A673 (cell line): Measurements from ENCODE around the gene CYBRD1. TPM values are rescaled to one million over a fixed set of nuclear protein-coding genes. Genes with fewer than 3 reads are reported as not detected.

ENCODE experiments used
- BruUV-seq: library from RNA; stranded (reverse); fragments of 400-500 nt; replicated peaks from 2 replicates; lab custom pipeline; 2021; lab: Mats Ljungman, UMichigan
- CTCF ChIA-PET: fragments of 300-600 bp; sonication (Branson Sonifier 250); formaldehyde crosslinking; loops from one replicate; lab custom pipeline; 2022; ENCODE audit warnings: antibody characterized with exemption; lab: Charles Lee
- POLR2A ChIA-PET: fragments of 300-600 bp; sonication (Branson Sonifier 250); formaldehyde crosslinking; loops from one replicate; lab custom pipeline; 2022; ENCODE audit warnings: antibody characterized with exemption; ENCODE audit not compliant: low non-redundant PET; lab: Charles Lee
- DNase-seq: peaks from one replicate; pipeline ENCODE4 v3.0.0-alpha.2; 2015; ENCODE audit warnings: low spot score
- H3K27ac ChIP-seq: fragments of 200-600 bp; sonication (generic); 2 replicates; pipeline ENCODE4 v1.5.1; 2016; ENCODE audit warnings: mixed run types, low read depth, mild to moderate bottlenecking, mixed read lengths, antibody characterized with exemption, low read length; ENCODE audit not compliant: poor library complexity, severe bottlenecking
- H3K27me3 ChIP-seq: fragments of 200-600 bp; sonication (generic); replicated peaks from 2 replicates; pipeline ENCODE4 v1.6.1; 2017; ENCODE audit warnings: mixed run types, low read depth, mild to moderate bottlenecking, mixed read lengths, antibody characterized with exemption, low read length; ENCODE audit not compliant: insufficient read depth, poor library complexity
- H3K36me3 ChIP-seq: fragments of 200-600 bp; sonication (generic); 2 replicates; pipeline ENCODE4 v1.6.1; 2016; ENCODE audit warnings: mixed run types, mild to moderate bottlenecking, mixed read lengths, antibody characterized with exemption, low read length; ENCODE audit not compliant: insufficient read depth, poor library complexity, severe bottlenecking
- H3K4me1 ChIP-seq: fragments of 200-600 bp; sonication (generic); 2 replicates; pipeline ENCODE4 v1.6.1; 2017; ENCODE audit warnings: mixed run types, mild to moderate bottlenecking, mixed read lengths, antibody characterized with exemption, low read length; ENCODE audit not compliant: insufficient read depth, poor library complexity, severe bottlenecking
- H3K4me3 ChIP-seq: fragments of 200-600 bp; sonication (generic); 2 replicates; pipeline ENCODE4 v1.5.1; 2016; ENCODE audit warnings: low read depth, mixed run types, mild to moderate bottlenecking, mixed read lengths, low read length; ENCODE audit not compliant: poor library complexity, severe bottlenecking
- H3K9me3 ChIP-seq: fragments of 200-600 bp; sonication (generic); 2 replicates; pipeline ENCODE4 v1.6.1; 2016; ENCODE audit warnings: mixed run types, low read depth, mild to moderate bottlenecking, mixed read lengths, antibody characterized with exemption, low read length; ENCODE audit not compliant: poor library complexity, severe bottlenecking
- EZH2 ChIP-seq: fragments of 200-600 bp; sonication (generic); IDR thresholded peaks from 2 replicates; pipeline ENCODE4 v1.6.1; 2017; ENCODE audit warnings: borderline replicate concordance, low read depth, mild to moderate bottlenecking, mixed read lengths, antibody characterized with exemption, low read length; ENCODE audit not compliant: poor library complexity, severe bottlenecking
- intact Hi-C: fragments of 100-400 bp; cut with micrococcal nuclease; formaldehyde crosslinking; loops from one replicate; pipeline ENCODE4 v1.10.0; 2022; ENCODE audit not compliant: unreplicated experiment
- total RNA-seq: library from RNA; stranded (reverse); gene quantifications from 2 replicates; pipeline ENCODE4 v1.2.3, GENCODE V29; 2021
- TF ChIP-seq, protein P1 (sequence below): fragments of 300-800, 200-600 bp; sonication (generic); conservative IDR thresholded peaks from 2 replicates; pipeline ENCODE4 v1.5.1; 2017; ENCODE audit warnings: low read depth, mild to moderate bottlenecking, antibody characterized with exemption, low read length, moderate library complexity, mixed read lengths

Gene CYBRD1
- total RNA-seq, 1 experiment from 2014 or later = 7.3 TPM

DNA sequence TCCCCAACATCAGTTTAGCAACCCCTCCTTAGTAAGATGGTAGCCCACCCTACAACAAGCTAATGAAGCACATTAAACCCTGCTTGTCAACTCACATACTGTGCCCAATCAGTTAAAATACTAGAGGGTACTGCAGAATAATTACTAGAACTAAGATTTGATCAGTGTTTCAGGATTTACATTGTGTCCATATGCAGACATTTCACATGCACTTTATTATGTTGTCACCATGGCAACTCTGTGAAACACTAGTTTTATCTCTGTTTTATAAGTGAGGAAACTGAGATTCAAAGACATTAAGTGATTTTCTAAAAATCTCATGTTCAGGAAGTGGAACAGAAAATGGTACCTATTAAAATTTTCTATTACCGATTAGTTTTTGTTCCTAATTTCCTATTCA is 61.7 kb downstream of the CYBRD1 start:
- intact Hi-C loops = no loop called here
- ChIA-PET CTCF (no interaction called here), POLR2A (no interaction called here)
- Histone ChIP-seq H3K27ac (no peak overlapping the region), H3K4me1 (no peaks in the 10 kb centered on the region), H3K4me3 (no peak overlapping the region), H3K27me3 (no peaks in the 10 kb centered on the region), H3K36me3 (no peaks in the 10 kb centered on the region), H3K9me3 (no peaks in the 10 kb centered on the region)
- BruUV-seq = no TSS peak
- TF ChIP-seq, protein P1, sequence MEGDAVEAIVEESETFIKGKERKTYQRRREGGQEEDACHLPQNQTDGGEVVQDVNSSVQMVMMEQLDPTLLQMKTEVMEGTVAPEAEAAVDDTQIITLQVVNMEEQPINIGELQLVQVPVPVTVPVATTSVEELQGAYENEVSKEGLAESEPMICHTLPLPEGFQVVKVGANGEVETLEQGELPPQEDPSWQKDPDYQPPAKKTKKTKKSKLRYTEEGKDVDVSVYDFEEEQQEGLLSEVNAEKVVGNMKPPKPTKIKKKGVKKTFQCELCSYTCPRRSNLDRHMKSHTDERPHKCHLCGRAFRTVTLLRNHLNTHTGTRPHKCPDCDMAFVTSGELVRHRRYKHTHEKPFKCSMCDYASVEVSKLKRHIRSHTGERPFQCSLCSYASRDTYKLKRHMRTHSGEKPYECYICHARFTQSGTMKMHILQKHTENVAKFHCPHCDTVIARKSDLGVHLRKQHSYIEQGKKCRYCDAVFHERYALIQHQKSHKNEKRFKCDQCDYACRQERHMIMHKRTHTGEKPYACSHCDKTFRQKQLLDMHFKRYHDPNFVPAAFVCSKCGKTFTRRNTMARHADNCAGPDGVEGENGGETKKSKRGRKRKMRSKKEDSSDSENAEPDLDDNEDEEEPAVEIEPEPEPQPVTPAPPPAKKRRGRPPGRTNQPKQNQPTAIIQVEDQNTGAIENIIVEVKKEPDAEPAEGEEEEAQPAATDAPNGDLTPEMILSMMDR = no peak
- TF ChIP-seq EZH2 = no peak
- no peak for DNase-seq

DNA sequence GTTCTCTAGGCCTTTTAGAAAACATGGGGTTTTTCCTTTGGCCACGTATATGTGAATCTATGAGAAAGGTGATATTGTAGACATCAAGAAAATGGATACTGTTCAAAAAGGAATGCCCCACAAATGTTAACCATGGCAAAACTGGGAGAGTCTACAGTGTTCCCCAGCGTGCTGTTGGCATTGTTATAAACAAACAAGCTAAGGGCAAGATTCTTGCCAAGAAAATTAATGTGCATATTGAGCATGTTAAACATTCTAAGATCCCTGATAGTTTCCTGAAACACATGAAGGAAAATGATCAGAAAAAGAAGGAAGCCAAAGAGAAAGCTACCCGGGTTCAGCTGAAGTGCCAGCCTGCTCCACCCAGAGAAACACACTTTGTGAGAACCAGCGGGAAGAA is 64.9 kb downstream of the CYBRD1 start:
- TF ChIP-seq, protein P1 = no peak
- TF ChIP-seq EZH2 = no peak
- Histone ChIP-seq H3K4me1 (peaks cover 6% of the 10 kb centered on the region), H3K9me3 (no peaks in the 10 kb centered on the region), H3K36me3 (no peaks in the 10 kb centered on the region), H3K27ac (no peak overlapping the region), H3K27me3 (no peaks in the 10 kb centered on the region), H3K4me3 (no peak overlapping the region)
- intact Hi-C loops = no loop called here
- BruUV-seq = no TSS peak
- DNase-seq = no peak
- CTCF ChIA-PET = no interaction called here
- POLR2A ChIA-PET = no interaction called here

DNA sequence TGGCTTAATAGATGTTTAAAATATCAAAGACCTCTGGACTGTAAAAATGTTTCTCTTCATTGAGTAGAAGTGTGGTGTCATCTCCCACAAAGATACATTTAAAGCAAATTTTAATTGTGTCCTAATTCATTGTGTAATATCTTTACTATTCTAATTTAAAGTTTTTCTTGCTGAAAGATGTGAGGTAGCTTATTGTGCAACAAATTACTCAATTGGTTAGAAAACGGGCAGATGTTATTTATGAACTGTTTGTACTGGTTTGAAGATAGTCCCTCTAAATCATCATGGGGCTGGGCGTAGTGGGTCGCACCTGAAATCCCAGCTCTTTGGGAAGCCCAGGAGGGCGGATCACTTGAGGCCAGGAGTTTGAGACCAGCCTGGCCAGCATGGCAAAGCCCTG is 65.3 kb downstream of the CYBRD1 start:
- Histone ChIP-seq H3K36me3 (no peaks in the 10 kb centered on the region), H3K27ac (no peak overlapping the region), H3K4me3 (no peak overlapping the region), H3K27me3 (no peaks in the 10 kb centered on the region), H3K9me3 (no peaks in the 10 kb centered on the region), H3K4me1 (peaks cover 11% of the 10 kb centered on the region)
- BruUV-seq = no TSS peak
- TF ChIP-seq, protein P1 = no peak
- no peak for TF ChIP-seq EZH2
- intact Hi-C loops = no loop called here
- ChIA-PET CTCF (no interaction called here), POLR2A (no interaction called here)
- DNase-seq = no peak
